ENCODE data around the gene GPD2.

GPD2 gene

GRCh38 chr2:156537141-156537540 is 101.0 kb downstream of the GPD2 start:
- DNase-seq (ENCODE audit: low spot score), result no peak
- no peak for TF ChIP-seq CTCF (IDR thresholded peaks at IDR 0.05; ENCODE audit: poor library complexity, severe bottlenecking)
- Histone ChIP-seq H3K9me3 (ENCODE audit: severe bottlenecking) (no peaks in the 10 kb centered on the region), H3K36me3 (ENCODE audit: low read depth) (no peaks in the 10 kb centered on the region), H3K27me3 (ENCODE audit: insufficient read depth, poor library complexity, severe bottlenecking) (no peaks in the 10 kb centered on the region), H3K27ac (ENCODE audit: poor library complexity, severe bottlenecking) (no peak overlapping the region), H3K4me3 (ENCODE audit: severe bottlenecking) (no peak overlapping the region), H3K4me1 (ENCODE audit: insufficient read depth, poor library complexity, severe bottlenecking) (peaks cover 6% of the 10 kb centered on the region)
- ATAC-seq (ENCODE audit: low read depth), result peak; percentile 78

- no peak overlapping the region for H3K4me3 ChIP-seq (ENCODE audit: severe bottlenecking)
- TF ChIP-seq CTCF (IDR thresholded peaks at IDR 0.05; ENCODE audit: poor library complexity, severe bottlenecking), result no peak
- no peaks in the 10 kb centered on the region for H3K36me3 ChIP-seq (ENCODE audit: low read depth)
- DNase-seq (ENCODE audit: low spot score) (no peak), ATAC-seq (ENCODE audit: low read depth) (no peak)
- H3K27ac ChIP-seq (ENCODE audit: poor library complexity, severe bottlenecking), result no peak overlapping the region
- peaks cover 6% of the 10 kb centered on the region for H3K4me1 ChIP-seq (ENCODE audit: insufficient read depth, poor library complexity, severe bottlenecking)
- no peaks in the 10 kb centered on the region for H3K27me3 ChIP-seq (ENCODE audit: insufficient read depth, poor library complexity, severe bottlenecking)
- H3K9me3 ChIP-seq (ENCODE audit: severe bottlenecking), result no peaks in the 10 kb centered on the region
These were observed 101.9 kb downstream of the GPD2 start for GRCh38 chr2:156538083-156538504.

GRCh38 chr2:156539086-156539860 is 103.1 kb downstream of the GPD2 start:
- H3K27ac ChIP-seq (ENCODE audit: poor library complexity, severe bottlenecking), result no peak overlapping the region
- no peaks in the 10 kb centered on the region for H3K27me3 ChIP-seq (ENCODE audit: insufficient read depth, poor library complexity, severe bottlenecking)
- H3K4me3 ChIP-seq (ENCODE audit: severe bottlenecking), result no peak overlapping the region
- no peak for DNase-seq (ENCODE audit: low spot score)
- H3K4me1 ChIP-seq (ENCODE audit: insufficient read depth, poor library complexity, severe bottlenecking), result peaks cover 6% of the 10 kb centered on the region
- ATAC-seq (ENCODE audit: low read depth), result no peak
- H3K36me3 ChIP-seq (ENCODE audit: low read depth), result no peaks in the 10 kb centered on the region
- no peaks in the 10 kb centered on the region for H3K9me3 ChIP-seq (ENCODE audit: severe bottlenecking)
- no peak for TF ChIP-seq CTCF (IDR thresholded peaks at IDR 0.05; ENCODE audit: poor library complexity, severe bottlenecking)

- no peak for TF ChIP-seq CTCF (IDR thresholded peaks at IDR 0.05; ENCODE audit: poor library complexity, severe bottlenecking)
- Histone ChIP-seq H3K4me3 (ENCODE audit: severe bottlenecking) (no peak overlapping the region), H3K36me3 (ENCODE audit: low read depth) (no peaks in the 10 kb centered on the region), H3K27me3 (ENCODE audit: insufficient read depth, poor library complexity, severe bottlenecking) (no peaks in the 10 kb centered on the region), H3K27ac (ENCODE audit: poor library complexity, severe bottlenecking) (no peak overlapping the region), H3K4me1 (ENCODE audit: insufficient read depth, poor library complexity, severe bottlenecking) (peaks cover 6% of the 10 kb centered on the region), H3K9me3 (ENCODE audit: severe bottlenecking) (no peaks in the 10 kb centered on the region)
- ATAC-seq (ENCODE audit: low read depth) (no peak), DNase-seq (ENCODE audit: low spot score) (no peak)
These were observed 104.5 kb downstream of the GPD2 start for GRCh38 chr2:156540706-156541105.

GRCh38 chr2:156541229-156541628 is 105.0 kb downstream of the GPD2 start:
- no peak for ATAC-seq (ENCODE audit: low read depth)
- H3K36me3 ChIP-seq (ENCODE audit: low read depth), result no peaks in the 10 kb centered on the region
- peaks cover 5% of the 10 kb centered on the region for H3K4me1 ChIP-seq (ENCODE audit: insufficient read depth, poor library complexity, severe bottlenecking)
- no peaks in the 10 kb centered on the region for H3K9me3 ChIP-seq (ENCODE audit: severe bottlenecking)
- no peak overlapping the region for H3K4me3 ChIP-seq (ENCODE audit: severe bottlenecking)
- no peak for TF ChIP-seq CTCF (IDR thresholded peaks at IDR 0.05; ENCODE audit: poor library complexity, severe bottlenecking)
- no peak overlapping the region for H3K27ac ChIP-seq (ENCODE audit: poor library complexity, severe bottlenecking)
- DNase-seq (ENCODE audit: low spot score), result no peak
- no peaks in the 10 kb centered on the region for H3K27me3 ChIP-seq (ENCODE audit: insufficient read depth, poor library complexity, severe bottlenecking)
